GM12875 (cell line): ENCODE results near the gene PCDHB3.
"Not testable (repeated sequence)": the region's sequence is repeated elsewhere in the genome, so short reads cannot be mapped to it uniquely, and the experiment has no call there.

Source experiments
- H3K4me3 ChIP-seq: one replicate; pipeline ENCODE4 v1.5.1; 2011; ENCODE audit warnings: low read depth, low read length, control low read depth
- CTCF ChIP-seq: IDR thresholded peaks from 2 replicates; pipeline ENCODE4 v1.5.1; 2011; ENCODE audit warnings: low read depth, mild to moderate bottlenecking, control low read depth, inconsistent platforms, low read length, moderate library complexity, borderline replicate concordance; ENCODE audit not compliant: insufficient read depth

PCDHB3 gene

GRCh38 chr5:141150224-141150992, 50.1 kb downstream of the PCDHB3 start:
- H3K4me3 ChIP-seq: no peak overlapping the region
- no peak for TF ChIP-seq CTCF

GRCh38 chr5:141150993-141151325, 50.7 kb downstream of the PCDHB3 start:
- H3K4me3 ChIP-seq: no peak overlapping the region
- no peak for TF ChIP-seq CTCF

- not testable (repeated sequence) for H3K4me3 ChIP-seq
These were observed 51.4 kb downstream of the PCDHB3 start for GRCh38 chr5:141151632-141152031.

GRCh38 chr5:141152096-141152495, 51.8 kb downstream of the PCDHB3 start:
- not testable (repeated sequence) for H3K4me3 ChIP-seq
